PC-9 (cell line): Measurements from ENCODE around the gene IER2.

Experiments used
- CTCF ChIP-seq: fragments of 200-600 bp; sonication (generic); conservative IDR thresholded peaks from 2 replicates; pipeline ENCODE4 v1.6.1; 2017; ENCODE audit warnings: mixed run types, antibody characterized with exemption, mild to moderate bottlenecking, moderate library complexity
- EZH2 ChIP-seq: fragments of 200-600 bp; sonication (generic); IDR thresholded peaks from 2 replicates; pipeline ENCODE4 v1.8.0; 2017; ENCODE audit warnings: antibody characterized with exemption, low read depth

DNA sequence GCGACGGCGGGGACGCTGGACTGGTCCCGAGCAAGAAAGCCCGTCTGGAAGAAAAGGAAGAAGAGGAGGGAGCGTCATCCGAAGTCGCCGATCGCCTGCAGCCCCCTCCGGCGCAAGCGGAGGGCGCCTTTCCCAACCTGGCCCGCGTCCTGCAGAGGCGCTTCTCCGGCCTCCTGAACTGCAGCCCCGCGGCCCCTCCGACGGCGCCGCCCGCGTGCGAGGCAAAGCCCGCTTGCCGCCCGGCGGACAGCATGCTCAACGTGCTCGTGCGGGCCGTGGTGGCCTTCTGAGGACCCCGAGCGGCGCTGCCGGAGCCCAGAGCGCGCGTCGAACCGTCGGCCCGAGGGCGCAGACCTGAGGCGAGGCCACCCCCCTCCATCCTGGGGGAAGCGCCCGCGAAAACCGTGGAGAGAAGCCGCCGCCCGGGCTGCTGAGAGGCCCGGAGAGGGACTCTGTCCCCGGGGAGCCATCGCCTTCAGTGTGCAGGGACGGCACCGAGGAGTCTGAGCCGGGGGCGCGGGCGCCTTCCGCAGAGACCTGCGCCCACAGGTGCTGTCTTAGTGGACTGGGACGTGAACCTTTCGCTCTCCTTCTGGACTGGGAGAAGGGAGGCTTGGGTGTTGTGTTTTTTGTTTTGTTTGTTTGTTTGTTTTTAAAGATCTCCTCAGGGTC is 3.5 kb downstream of the IER2 start:
- no peak for TF ChIP-seq CTCF
- TF ChIP-seq EZH2, result no peak
